Measurements from ENCODE around the gene NFATC2. TPM values are rescaled to one million over a fixed set of nuclear protein-coding genes. Genes with fewer than 3 reads are reported as not detected.
"Not testable (repeated sequence)": the region's sequence is repeated elsewhere in the genome, so short reads cannot be mapped to it uniquely, and the experiment has no call there.

The NFATC2 gene
- total and polyA plus RNA-seq, 9 donors = 2.2 to 9.4 (median 5.1) TPM

DNA sequence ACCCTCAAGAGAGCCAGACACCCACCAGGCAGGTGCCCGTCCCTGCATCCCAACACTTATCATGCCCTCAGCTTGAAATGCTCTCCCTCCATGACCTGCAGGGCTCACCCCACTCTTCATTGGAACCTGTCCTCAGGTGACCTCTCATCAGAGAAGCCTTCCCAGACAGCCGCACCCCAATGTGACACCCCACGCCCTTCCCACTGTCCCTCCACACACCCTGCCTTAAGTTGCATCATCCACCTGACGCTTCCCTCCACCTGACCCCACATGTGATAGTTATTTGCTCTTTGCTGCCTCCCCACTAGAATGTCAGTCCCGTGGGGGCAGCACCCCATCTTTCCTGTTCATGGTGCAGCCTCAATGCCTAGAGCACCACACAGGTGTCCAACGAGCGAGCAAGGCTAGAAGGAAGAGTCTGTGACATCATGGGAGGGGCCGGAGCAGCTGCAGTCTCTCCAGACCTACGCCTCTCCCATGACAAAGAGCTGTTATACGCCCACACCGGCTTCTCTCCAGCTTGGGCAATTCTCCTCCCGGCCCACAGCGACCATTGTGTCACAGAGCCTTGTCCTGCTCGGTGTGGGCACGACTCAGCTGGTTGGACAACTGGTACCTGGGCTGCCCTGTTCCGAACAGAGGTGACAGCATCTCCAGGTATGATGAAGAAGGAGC lies 58.2 kb downstream of the NFATC2 start:
- Histone ChIP-seq H3K36me3 (no peaks in the 10 kb centered on the region), H3K27ac (no peak overlapping the region), H3K27me3 (no peaks in the 10 kb centered on the region), H3K4me3 (no peak overlapping the region), H3K4me1 (ENCODE audit: insufficient read depth) (no peaks in the 10 kb centered on the region), H3K9me3 (no peaks in the 10 kb centered on the region)
- WGBS, 3 donors = 79 to 88% (median 86%) methylated on average over 16 of the region's 16 CpGs
- TF ChIP-seq POLR2A (IDR thresholded peaks at IDR 0.05) (no peak), EP300 (IDR thresholded peaks at IDR 0.05) (no peak)
- TF ChIP-seq, protein P1, sequence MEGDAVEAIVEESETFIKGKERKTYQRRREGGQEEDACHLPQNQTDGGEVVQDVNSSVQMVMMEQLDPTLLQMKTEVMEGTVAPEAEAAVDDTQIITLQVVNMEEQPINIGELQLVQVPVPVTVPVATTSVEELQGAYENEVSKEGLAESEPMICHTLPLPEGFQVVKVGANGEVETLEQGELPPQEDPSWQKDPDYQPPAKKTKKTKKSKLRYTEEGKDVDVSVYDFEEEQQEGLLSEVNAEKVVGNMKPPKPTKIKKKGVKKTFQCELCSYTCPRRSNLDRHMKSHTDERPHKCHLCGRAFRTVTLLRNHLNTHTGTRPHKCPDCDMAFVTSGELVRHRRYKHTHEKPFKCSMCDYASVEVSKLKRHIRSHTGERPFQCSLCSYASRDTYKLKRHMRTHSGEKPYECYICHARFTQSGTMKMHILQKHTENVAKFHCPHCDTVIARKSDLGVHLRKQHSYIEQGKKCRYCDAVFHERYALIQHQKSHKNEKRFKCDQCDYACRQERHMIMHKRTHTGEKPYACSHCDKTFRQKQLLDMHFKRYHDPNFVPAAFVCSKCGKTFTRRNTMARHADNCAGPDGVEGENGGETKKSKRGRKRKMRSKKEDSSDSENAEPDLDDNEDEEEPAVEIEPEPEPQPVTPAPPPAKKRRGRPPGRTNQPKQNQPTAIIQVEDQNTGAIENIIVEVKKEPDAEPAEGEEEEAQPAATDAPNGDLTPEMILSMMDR (IDR thresholded peaks at IDR 0.05) = no peak
- intact Hi-C loops (cut with DNase I) = no loop called here
- DNase-seq = no peak

DNA sequence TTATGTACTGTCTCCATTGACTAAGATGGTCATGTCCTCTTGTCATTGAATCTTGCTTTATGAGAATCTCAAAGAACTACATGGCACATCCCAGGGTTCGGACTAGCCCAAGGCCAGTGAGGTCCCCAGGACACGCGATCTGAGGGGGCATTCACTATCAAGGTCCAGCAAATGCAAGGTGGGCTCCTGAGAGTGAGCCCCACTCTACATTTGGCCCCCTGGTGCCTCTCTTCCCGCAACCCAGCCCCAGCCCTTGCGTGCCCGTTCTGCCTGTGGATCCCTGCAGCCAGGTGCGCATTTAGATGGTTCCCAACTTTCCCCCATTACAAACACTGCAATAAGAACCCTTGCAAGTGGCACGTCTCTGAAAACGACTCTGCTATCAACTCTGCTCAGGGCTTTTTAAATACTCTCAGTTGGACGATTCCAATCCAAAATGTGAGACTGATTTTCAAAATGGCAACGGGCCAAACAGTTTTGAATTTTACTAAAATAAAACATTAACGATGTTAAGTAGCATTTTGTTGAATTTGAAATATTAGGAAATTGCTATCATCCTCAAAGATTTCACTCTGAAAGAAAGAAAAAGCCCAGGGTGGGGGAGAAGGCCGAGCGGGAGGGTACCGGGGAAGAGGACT lies 59.6 kb downstream of the NFATC2 start:
- Histone ChIP-seq H3K27ac (no peak overlapping the region), H3K9me3 (no peaks in the 10 kb centered on the region), H3K27me3 (no peaks in the 10 kb centered on the region), H3K4me1 (ENCODE audit: insufficient read depth) (no peaks in the 10 kb centered on the region), H3K4me3 (no peak overlapping the region), H3K36me3 (no peaks in the 10 kb centered on the region)
- TF ChIP-seq, protein P1 (IDR thresholded peaks at IDR 0.05) = no peak
- TF ChIP-seq POLR2A (IDR thresholded peaks at IDR 0.05) (no peak), EP300 (IDR thresholded peaks at IDR 0.05) (no peak)
- WGBS, 3 donors = 85 to 89% (median 87%) methylated on average over 15 of the region's 15 CpGs
- DNase-seq = no peak
- intact Hi-C loops (cut with DNase I) = no loop called here

DNA sequence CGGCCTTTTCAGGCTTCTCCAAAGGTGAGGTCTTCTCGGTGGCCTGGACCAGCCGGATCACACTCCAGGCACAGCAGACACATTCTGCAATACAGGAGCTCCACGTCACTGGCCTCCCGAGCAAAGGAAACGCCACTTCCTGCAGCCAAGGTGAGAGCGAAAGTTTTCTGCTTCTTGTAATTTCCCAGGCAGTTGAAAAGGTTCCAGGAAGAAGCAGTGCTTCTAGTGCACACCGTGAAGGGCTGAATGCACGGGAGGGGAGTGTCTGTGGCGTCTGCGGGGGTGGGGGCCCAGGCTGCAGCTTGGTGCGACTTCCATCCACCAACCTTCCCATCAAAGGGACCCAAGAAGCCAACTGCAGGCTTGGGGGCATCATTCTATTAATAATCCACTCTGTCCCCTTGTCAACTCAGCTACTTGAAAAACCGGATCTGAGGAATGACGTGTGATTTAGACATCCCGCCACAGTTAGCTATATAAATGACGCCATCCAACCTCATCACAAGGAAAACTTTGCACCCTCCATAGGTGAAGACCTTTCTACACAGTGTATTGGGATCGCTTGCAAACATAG lies 61.1 kb downstream of the NFATC2 start:
- DNase-seq = no peak
- intact Hi-C loops (cut with DNase I) = no loop called here
- H3K27me3 ChIP-seq = no peaks in the 10 kb centered on the region
- 85 to 90% (median 86%) methylated on average over 17 of the region's 17 CpGs for whole genome bisulfite sequencing, 3 donors
- no peak overlapping the region for H3K27ac ChIP-seq
- no peaks in the 10 kb centered on the region for H3K36me3 ChIP-seq
- no peak for TF ChIP-seq POLR2A (IDR thresholded peaks at IDR 0.05)
- TF ChIP-seq, protein P1 (IDR thresholded peaks at IDR 0.05) = no peak
- TF ChIP-seq EP300 (IDR thresholded peaks at IDR 0.05) = no peak
- H3K4me1 ChIP-seq (ENCODE audit: insufficient read depth) = no peaks in the 10 kb centered on the region
- H3K9me3 ChIP-seq = no peaks in the 10 kb centered on the region
- no peak overlapping the region for H3K4me3 ChIP-seq

DNA sequence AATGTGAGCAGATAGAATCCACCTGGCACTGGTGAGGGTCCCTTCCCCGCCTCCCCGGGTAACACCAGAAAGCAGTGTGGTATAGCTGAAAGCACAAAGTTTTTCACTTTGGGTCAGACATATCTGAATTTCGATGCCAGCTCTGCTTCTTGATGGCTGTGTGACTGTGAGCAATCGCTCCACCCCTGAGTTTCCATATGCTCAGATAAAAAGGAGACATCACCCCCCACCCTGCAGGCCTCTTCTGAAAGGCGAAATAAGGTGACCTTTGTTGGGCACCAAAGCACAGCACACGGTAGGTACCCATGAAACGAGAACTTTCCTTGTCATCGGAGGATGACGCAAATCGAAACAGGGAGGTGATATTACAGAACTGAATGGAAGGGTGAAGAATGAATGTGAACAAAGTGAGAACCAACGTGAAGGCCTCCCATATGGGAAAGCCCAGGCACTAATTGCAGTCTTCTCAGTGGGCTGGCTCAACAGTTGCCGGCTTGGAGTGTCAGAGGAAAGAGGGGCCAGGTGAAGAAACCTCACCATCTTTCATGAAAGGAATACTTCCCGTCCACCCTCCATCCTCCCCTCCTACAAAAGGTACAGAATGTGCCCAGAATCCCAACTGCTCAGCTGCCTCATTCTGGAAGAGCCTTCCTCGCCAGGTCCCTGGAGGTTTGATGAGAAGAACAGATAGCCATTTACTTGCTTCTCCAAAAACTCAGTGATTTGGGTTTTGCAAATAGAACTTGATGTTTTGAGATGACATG lies 61.8 kb downstream of the NFATC2 start:
- Histone ChIP-seq H3K9me3 (no peaks in the 10 kb centered on the region), H3K36me3 (no peaks in the 10 kb centered on the region), H3K27ac (no peak overlapping the region), H3K4me1 (ENCODE audit: insufficient read depth) (no peaks in the 10 kb centered on the region), H3K27me3 (no peaks in the 10 kb centered on the region), H3K4me3 (no peak overlapping the region)
- 88 to 90% (median 89%) methylated on average over 14 of the region's 14 CpGs for WGBS, 3 donors
- TF ChIP-seq, protein P1 (IDR thresholded peaks at IDR 0.05) = no peak
- TF ChIP-seq EP300 (IDR thresholded peaks at IDR 0.05) = no peak
- intact Hi-C loops (cut with DNase I) = no loop called here
- no peak for DNase-seq

DNA sequence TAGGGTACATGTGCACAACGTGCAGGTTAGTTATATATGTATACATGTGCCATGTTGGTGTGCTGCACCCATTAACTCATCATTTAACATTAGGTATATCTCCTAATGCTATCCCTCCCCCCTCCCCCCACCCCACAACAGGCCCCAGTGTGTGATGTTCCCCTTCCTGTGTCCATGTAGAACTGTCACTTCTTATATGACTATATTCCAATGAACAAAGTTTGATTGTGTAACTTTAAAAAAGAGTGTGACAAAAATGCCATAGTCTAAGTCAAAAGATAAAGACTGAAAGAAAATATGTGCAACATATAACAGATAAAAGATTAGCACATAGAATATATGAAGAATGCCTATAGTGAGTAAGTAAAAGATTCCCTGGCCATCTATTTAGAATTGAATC lies 66.4 kb downstream of the NFATC2 start:
- H3K4me1 ChIP-seq (ENCODE audit: insufficient read depth); H3K4me3 ChIP-seq; H3K27ac ChIP-seq; H3K36me3 ChIP-seq; DNase-seq; H3K9me3 ChIP-seq; H3K27me3 ChIP-seq; intact Hi-C loops (cut with DNase I): not testable (repeated sequence)
- WGBS, 3 donors = 77 to 80% (median 77%) methylated on average over 1 of the region's 1 CpG
